A673 (cell line): ENCODE measurements around the gene PA2G4. TPM values are rescaled to one million over a fixed set of nuclear protein-coding genes. Genes with fewer than 3 reads are reported as not detected.

Experiments
- BruUV-seq: library from RNA; stranded (reverse); fragments of 400-500 nt; replicated peaks from 2 replicates; lab custom pipeline; 2021; lab: Mats Ljungman, UMichigan
- CTCF ChIA-PET: fragments of 300-600 bp; sonication (Branson Sonifier 250); formaldehyde crosslinking; loops from one replicate; lab custom pipeline; 2022; ENCODE audit warnings: antibody characterized with exemption; lab: Charles Lee
- POLR2A ChIA-PET: fragments of 300-600 bp; sonication (Branson Sonifier 250); formaldehyde crosslinking; loops from one replicate; lab custom pipeline; 2022; ENCODE audit warnings: antibody characterized with exemption; ENCODE audit not compliant: low non-redundant PET; lab: Charles Lee
- DNase-seq: peaks from one replicate; pipeline ENCODE4 v3.0.0-alpha.2; 2015; ENCODE audit warnings: low spot score
- H3K27ac ChIP-seq: fragments of 200-600 bp; sonication (generic); 2 replicates; pipeline ENCODE4 v1.5.1; 2016; ENCODE audit warnings: mixed run types, low read depth, mild to moderate bottlenecking, mixed read lengths, antibody characterized with exemption, low read length; ENCODE audit not compliant: poor library complexity, severe bottlenecking
- H3K27me3 ChIP-seq: fragments of 200-600 bp; sonication (generic); replicated peaks from 2 replicates; pipeline ENCODE4 v1.6.1; 2017; ENCODE audit warnings: mixed run types, low read depth, mild to moderate bottlenecking, mixed read lengths, antibody characterized with exemption, low read length; ENCODE audit not compliant: insufficient read depth, poor library complexity
- H3K36me3 ChIP-seq: fragments of 200-600 bp; sonication (generic); 2 replicates; pipeline ENCODE4 v1.6.1; 2016; ENCODE audit warnings: mixed run types, mild to moderate bottlenecking, mixed read lengths, antibody characterized with exemption, low read length; ENCODE audit not compliant: insufficient read depth, poor library complexity, severe bottlenecking
- H3K4me1 ChIP-seq: fragments of 200-600 bp; sonication (generic); 2 replicates; pipeline ENCODE4 v1.6.1; 2017; ENCODE audit warnings: mixed run types, mild to moderate bottlenecking, mixed read lengths, antibody characterized with exemption, low read length; ENCODE audit not compliant: insufficient read depth, poor library complexity, severe bottlenecking
- H3K4me3 ChIP-seq: fragments of 200-600 bp; sonication (generic); 2 replicates; pipeline ENCODE4 v1.5.1; 2016; ENCODE audit warnings: low read depth, mixed run types, mild to moderate bottlenecking, mixed read lengths, low read length; ENCODE audit not compliant: poor library complexity, severe bottlenecking
- H3K9me3 ChIP-seq: fragments of 200-600 bp; sonication (generic); 2 replicates; pipeline ENCODE4 v1.6.1; 2016; ENCODE audit warnings: mixed run types, low read depth, mild to moderate bottlenecking, mixed read lengths, antibody characterized with exemption, low read length; ENCODE audit not compliant: poor library complexity, severe bottlenecking
- CTCF ChIP-seq: fragments of 300-800, 200-600 bp; sonication (generic); conservative IDR thresholded peaks from 2 replicates; pipeline ENCODE4 v1.5.1; 2017; ENCODE audit warnings: low read depth, mild to moderate bottlenecking, antibody characterized with exemption, low read length, moderate library complexity, mixed read lengths
- EZH2 ChIP-seq: fragments of 200-600 bp; sonication (generic); IDR thresholded peaks from 2 replicates; pipeline ENCODE4 v1.6.1; 2017; ENCODE audit warnings: borderline replicate concordance, low read depth, mild to moderate bottlenecking, mixed read lengths, antibody characterized with exemption, low read length; ENCODE audit not compliant: poor library complexity, severe bottlenecking
- intact Hi-C: fragments of 100-400 bp; cut with micrococcal nuclease; formaldehyde crosslinking; loops from one replicate; pipeline ENCODE4 v1.10.0; 2022; ENCODE audit not compliant: unreplicated experiment
- total RNA-seq: library from RNA; stranded (reverse); gene quantifications from 2 replicates; pipeline ENCODE4 v1.2.3, GENCODE V29; 2021

PA2G4 gene
- total RNA-seq, 1 experiment from 2014 or later, result 327 TPM

- Histone ChIP-seq H3K4me3 (no peak overlapping the region), H3K36me3 (no peaks in the 10 kb centered on the region), H3K4me1 (peaks cover 6% of the 10 kb centered on the region), H3K27ac (no peak overlapping the region), H3K9me3 (no peaks in the 10 kb centered on the region), H3K27me3 (peaks cover 16% of the 10 kb centered on the region)
- ChIA-PET POLR2A (no interaction called here), CTCF (no interaction called here)
- BruUV-seq, result no TSS peak
- no peak for DNase-seq
- intact Hi-C loops, result no loop called here
- TF ChIP-seq EZH2 (no peak), CTCF (no peak)
Observed at GRCh38 chr12:56098592-56098991, 5.8 kb upstream of the PA2G4 start.

DNA sequence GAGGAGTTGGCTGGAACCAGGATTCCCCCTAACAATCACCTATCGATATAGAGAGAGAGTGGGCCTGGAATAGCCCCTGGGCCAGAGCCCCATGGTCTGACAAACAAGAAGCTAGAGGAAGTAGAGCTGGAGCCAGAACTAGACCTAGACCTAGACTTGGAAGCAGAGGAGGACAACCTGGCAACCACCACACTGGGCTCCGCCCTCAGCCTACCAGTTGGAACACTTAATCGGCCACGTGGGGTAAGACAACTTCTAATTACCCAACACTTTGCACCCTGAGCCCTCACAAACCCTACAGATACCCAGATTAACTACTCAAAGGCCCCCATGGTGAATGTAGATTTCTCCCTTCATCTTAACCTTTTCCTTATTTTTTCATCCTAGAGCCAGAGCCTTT, 4.6 kb upstream of the PA2G4 start:
- Histone ChIP-seq H3K4me3 (no peak overlapping the region), H3K9me3 (no peaks in the 10 kb centered on the region), H3K27me3 (peaks cover 16% of the 10 kb centered on the region), H3K36me3 (no peaks in the 10 kb centered on the region), H3K4me1 (peaks cover 6% of the 10 kb centered on the region), H3K27ac (no peak overlapping the region)
- POLR2A ChIA-PET, result no interaction called here
- CTCF ChIA-PET, result no interaction called here
- intact Hi-C loops, result no loop called here
- no peak for TF ChIP-seq EZH2
- TF ChIP-seq CTCF, result no peak
- no peak for DNase-seq
- BruUV-seq, result no TSS peak

GRCh38 chr12:56101045-56101444, 3.3 kb upstream of the PA2G4 start:
- Histone ChIP-seq H3K27ac (no peak overlapping the region), H3K36me3 (peaks cover 3% of the 10 kb centered on the region), H3K4me1 (peaks cover 8% of the 10 kb centered on the region), H3K9me3 (no peaks in the 10 kb centered on the region), H3K27me3 (peaks cover 13% of the 10 kb centered on the region), H3K4me3 (no peak overlapping the region)
- intact Hi-C loops, result no loop called here
- ChIA-PET CTCF (no interaction called here), POLR2A (no interaction called here)
- no TSS peak for BruUV-seq
- TF ChIP-seq CTCF (no peak), EZH2 (no peak)
- DNase-seq, result no peak
